Upper lobe of left lung (tissue), 6 donors: Measurements from ENCODE around the gene KCNK16. TPM values are rescaled to one million over a fixed set of nuclear protein-coding genes. Genes with fewer than 3 reads are reported as not detected.

ENCODE experiments used
- ATAC-seq, 2 donors: fragments of 200-7000 bp; cut with Tn5 transposase; one replicate each; pipeline ENCODE4 v1.9.1; 2022; ENCODE audit warnings: mild to moderate bottlenecking in 2 of 2, moderate library complexity in 2 of 2; ENCODE audit not compliant: low FRiP score in 2 of 2
- DNase-seq, 2 donors: peaks; one replicate each; pipeline ENCODE4 v3.0.0-alpha.2; 2019 to 2020
- H3K27ac ChIP-seq, 4 donors: fragments of 200-600 bp; sonication (generic); one replicate each; pipeline ENCODE4 v1.5.1; 2016 to 2019
- H3K27me3 ChIP-seq, 4 donors: fragments of 200-600 bp; sonication (generic); one replicate each; pipeline ENCODE4 v1.5.1; 2017 to 2019
- H3K36me3 ChIP-seq, 4 donors: fragments of 200-600 bp; sonication (generic); one replicate each; pipeline ENCODE4 v1.5.1; 2016 to 2019
- H3K4me1 ChIP-seq, 4 donors: fragments of 200-600 bp; sonication (generic); one replicate each; pipeline ENCODE4 v1.5.1; 2018 to 2019
- H3K4me3 ChIP-seq, 4 donors: fragments of 200-600 bp; sonication (generic); one replicate each; pipeline ENCODE4 v1.5.1; 2017 to 2019; ENCODE audit warnings: mild to moderate bottlenecking in 2 of 4, moderate library complexity in 1 of 4
- H3K9me3 ChIP-seq, 4 donors: fragments of 200-600 bp; sonication (generic); one replicate each; pipeline ENCODE4 v1.5.1; 2018 to 2019
- EP300 ChIP-seq, 4 donors: sonication (generic); formaldehyde crosslinking; IDR thresholded peaks; one replicate each; pipeline ENCODE4 v1.5.1; 2017; ENCODE audit warnings: antibody characterized with exemption in 4 of 4, control low read depth in 2 of 4
- POLR2A ChIP-seq, 4 donors: fragments of 450-650 bp; IDR thresholded peaks; one replicate each; pipeline ENCODE4 v1.5.1; 2016 to 2017; ENCODE audit warnings: antibody characterized with exemption in 4 of 4, mild to moderate bottlenecking in 2 of 4
- POLR2AphosphoS5 ChIP-seq, 2 donors: sonication (generic); formaldehyde crosslinking; IDR thresholded peaks; one replicate each; pipeline ENCODE4 v1.5.1; 2017; ENCODE audit warnings: antibody characterized with exemption in 2 of 2
- WGBS, 2 donors: methylation state at CpG; one replicate each; pipeline ENCODE4 v1.1.5; 2017 to 2018; 5-methylcytosine and 5-hydroxymethylcytosine counted together
- total RNA-seq, 6 donors: library from RNA; depleted of rRNA in 4 of 6; stranded (reverse); fragments of >200 nt in 4 of 6; gene quantifications; one replicate each; pipeline versions ENCODE4 v1.1.0 to v1.2.1, GENCODE V29; 2016 to 2021
- TF ChIP-seq, protein P1 (sequence below), 6 experiments: fragments of 450-650 bp in 4 of 6; fragments of 200-600 bp in 2 of 6; sonication (generic) in 2 of 6; IDR thresholded peaks; one replicate each; pipeline ENCODE4 v1.5.1; 2016 to 2019; ENCODE audit warnings: antibody characterized with exemption in 6 of 6
- donor health status: DM: no; HTN: no; CAD: no; lungs with moderate emphysema.
- donor health status: DM: no; HTN: yes; CAD: no; lungs with severe emphysema.

Gene KCNK16
- total RNA-seq, 6 donors from 2014 or later = not detected

GRCh38 chr6:39296745-39297640, 25.5 kb downstream of the KCNK16 start:
- Histone ChIP-seq H3K27ac (peak overlapping the region in 1 of 4 donors; percentile 43), H3K36me3 (no peaks in the 10 kb centered on the region), H3K4me1 (peaks cover 0 to 18% (median 4%) of the 10 kb centered on the region in 4 donors), H3K9me3 (no peaks in the 10 kb centered on the region), H3K4me3 (no peak overlapping the region), H3K27me3 (no peaks in the 10 kb centered on the region)
- 49 to 66% methylated on average over 14 to 17 of the region's 18 CpGs for WGBS, 2 donors
- TF ChIP-seq POLR2AphosphoS5 (IDR thresholded peaks at IDR 0.05) (no peak), POLR2A (IDR thresholded peaks at IDR 0.05) (no peak), EP300 (IDR thresholded peaks at IDR 0.05) (no peak)
- TF ChIP-seq, protein P1, sequence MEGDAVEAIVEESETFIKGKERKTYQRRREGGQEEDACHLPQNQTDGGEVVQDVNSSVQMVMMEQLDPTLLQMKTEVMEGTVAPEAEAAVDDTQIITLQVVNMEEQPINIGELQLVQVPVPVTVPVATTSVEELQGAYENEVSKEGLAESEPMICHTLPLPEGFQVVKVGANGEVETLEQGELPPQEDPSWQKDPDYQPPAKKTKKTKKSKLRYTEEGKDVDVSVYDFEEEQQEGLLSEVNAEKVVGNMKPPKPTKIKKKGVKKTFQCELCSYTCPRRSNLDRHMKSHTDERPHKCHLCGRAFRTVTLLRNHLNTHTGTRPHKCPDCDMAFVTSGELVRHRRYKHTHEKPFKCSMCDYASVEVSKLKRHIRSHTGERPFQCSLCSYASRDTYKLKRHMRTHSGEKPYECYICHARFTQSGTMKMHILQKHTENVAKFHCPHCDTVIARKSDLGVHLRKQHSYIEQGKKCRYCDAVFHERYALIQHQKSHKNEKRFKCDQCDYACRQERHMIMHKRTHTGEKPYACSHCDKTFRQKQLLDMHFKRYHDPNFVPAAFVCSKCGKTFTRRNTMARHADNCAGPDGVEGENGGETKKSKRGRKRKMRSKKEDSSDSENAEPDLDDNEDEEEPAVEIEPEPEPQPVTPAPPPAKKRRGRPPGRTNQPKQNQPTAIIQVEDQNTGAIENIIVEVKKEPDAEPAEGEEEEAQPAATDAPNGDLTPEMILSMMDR (IDR thresholded peaks at IDR 0.05) = no peak
- ATAC-seq = peak in 1 of 2 donors; percentile 92
- peak in 1 of 2 donors; percentile 85 for DNase-seq

DNA sequence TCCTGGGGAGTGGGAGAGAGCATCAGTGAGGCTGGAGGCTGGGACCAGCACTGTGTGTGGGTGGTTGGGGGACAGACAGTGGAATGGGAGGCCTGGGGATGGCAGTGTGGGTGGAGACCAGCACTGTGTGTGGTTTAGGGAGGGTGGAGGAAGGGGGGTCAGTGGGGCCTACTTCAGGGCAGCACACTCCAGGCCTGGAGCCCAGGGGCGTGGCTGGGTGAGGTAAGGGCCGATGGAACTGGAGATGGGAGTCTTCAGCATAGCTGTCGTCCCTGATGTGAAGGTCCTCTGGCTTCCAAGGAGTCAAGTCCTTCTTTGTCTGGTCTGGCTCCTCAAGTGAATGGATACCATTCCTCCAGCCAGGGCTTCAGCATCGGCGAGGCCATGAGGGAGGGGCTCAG, 26.9 kb downstream of the KCNK16 start:
- WGBS, 2 donors = 67 to 70% methylated on average over 5 of the region's 5 CpGs
- Histone ChIP-seq H3K9me3 (no peaks in the 10 kb centered on the region), H3K27ac (no peak overlapping the region), H3K4me1 (peaks cover 0 to 18% (median 4%) of the 10 kb centered on the region in 4 donors), H3K36me3 (no peaks in the 10 kb centered on the region), H3K4me3 (no peak overlapping the region), H3K27me3 (no peaks in the 10 kb centered on the region)
- DNase-seq = peak in 1 of 2 donors; percentile 37
- TF ChIP-seq, protein P1 (IDR thresholded peaks at IDR 0.05) = no peak
- TF ChIP-seq POLR2A (IDR thresholded peaks at IDR 0.05) (no peak), POLR2AphosphoS5 (IDR thresholded peaks at IDR 0.05) (no peak), EP300 (IDR thresholded peaks at IDR 0.05) (no peak)
- peak in 1 of 2 donors; percentile 81 for ATAC-seq

DNA sequence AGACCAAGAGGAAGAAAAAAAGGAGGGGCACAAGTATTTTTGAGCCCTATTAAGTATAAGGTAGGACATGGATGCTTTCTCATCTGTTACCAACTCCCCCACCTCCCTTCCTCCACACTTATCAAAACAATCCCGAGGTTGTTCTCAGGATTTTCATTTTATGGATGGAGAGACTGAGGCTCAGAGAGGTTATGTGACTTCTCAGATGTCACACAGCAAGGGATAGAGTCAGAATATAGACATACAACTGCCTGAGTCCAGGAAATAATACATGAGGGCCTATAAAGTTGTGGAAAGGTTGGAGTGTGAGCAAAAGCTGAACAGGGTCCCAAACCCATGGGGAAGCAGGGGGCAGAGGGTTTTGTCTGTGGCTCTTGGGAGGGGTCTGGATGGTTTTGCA, 27.6 kb downstream of the KCNK16 start:
- 72 to 81% methylated on average over 1 of the region's 1 CpG for WGBS, 2 donors
- no peak overlapping the region for H3K4me3 ChIP-seq
- H3K27ac ChIP-seq = no peak overlapping the region
- H3K36me3 ChIP-seq = no peaks in the 10 kb centered on the region
- H3K27me3 ChIP-seq = no peaks in the 10 kb centered on the region
- H3K9me3 ChIP-seq = no peaks in the 10 kb centered on the region
- peaks cover 0 to 18% (median 4%) of the 10 kb centered on the region in 4 donors for H3K4me1 ChIP-seq
- ATAC-seq = no peak
- no peak for DNase-seq
- TF ChIP-seq EP300 (IDR thresholded peaks at IDR 0.05) = no peak
- TF ChIP-seq, protein P1 (IDR thresholded peaks at IDR 0.05) = no peak
- no peak for TF ChIP-seq POLR2A (IDR thresholded peaks at IDR 0.05)
- TF ChIP-seq POLR2AphosphoS5 (IDR thresholded peaks at IDR 0.05) = no peak

GRCh38 chr6:39294133-39294532, 28.4 kb downstream of the KCNK16 start:
- Histone ChIP-seq H3K27ac (no peak overlapping the region), H3K27me3 (no peaks in the 10 kb centered on the region), H3K4me1 (peaks cover 0 to 18% (median 4%) of the 10 kb centered on the region in 4 donors), H3K9me3 (no peaks in the 10 kb centered on the region), H3K4me3 (no peak overlapping the region), H3K36me3 (no peaks in the 10 kb centered on the region)
- ATAC-seq = no peak
- WGBS, 2 donors = 65 to 68% methylated on average over 5 of the region's 5 CpGs
- DNase-seq = no peak
- TF ChIP-seq EP300 (IDR thresholded peaks at IDR 0.05) = no peak
- TF ChIP-seq POLR2A (IDR thresholded peaks at IDR 0.05) = no peak
- no peak for TF ChIP-seq POLR2AphosphoS5 (IDR thresholded peaks at IDR 0.05)
- TF ChIP-seq, protein P1 (IDR thresholded peaks at IDR 0.05) = no peak
